ENCODE measurements around the gene GJD4.

GJD4 gene

GRCh38 chr10:35626971-35627507 is 21.9 kb downstream of the GJD4 start:
- DNase-seq = no peak

DNA sequence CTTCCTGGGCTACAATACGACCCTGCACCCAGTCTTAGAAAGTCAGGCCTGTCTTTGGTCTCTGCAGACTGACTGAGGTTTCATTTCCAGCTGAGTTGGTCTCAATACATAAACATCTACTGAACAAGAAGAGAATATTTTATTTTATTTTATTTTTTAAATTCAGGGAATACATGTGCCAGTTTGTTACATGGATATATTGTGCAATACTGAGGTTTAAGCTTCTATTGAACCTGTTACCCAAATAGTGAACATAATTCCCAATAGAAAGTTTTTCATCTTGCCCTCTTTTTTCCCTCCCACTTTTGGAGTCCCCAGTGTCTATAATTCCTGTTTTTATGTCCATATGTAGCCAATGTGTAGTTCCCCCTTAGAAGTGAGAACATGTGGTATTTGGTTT is 26.3 kb downstream of the GJD4 start:
- DNase-seq = no peak

DNA sequence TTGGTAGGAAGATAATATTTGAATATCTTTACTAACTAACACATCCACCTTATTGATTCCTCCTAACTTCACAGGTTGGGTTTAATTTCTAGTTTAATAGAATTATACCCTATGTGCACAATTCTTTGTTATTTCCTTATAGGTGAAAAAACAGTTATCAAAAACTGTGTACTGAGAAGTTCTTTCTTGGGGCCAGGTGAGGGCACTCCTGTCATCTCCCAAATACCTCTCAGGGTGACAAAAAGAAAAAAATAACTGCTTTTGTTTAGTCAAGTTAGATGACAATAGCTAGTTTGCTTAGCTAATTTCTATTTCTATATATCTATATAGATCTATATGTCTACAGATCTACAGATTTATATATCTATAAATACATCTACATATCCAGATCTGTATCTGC is 26.9 kb downstream of the GJD4 start:
- DNase-seq = no peak

DNA sequence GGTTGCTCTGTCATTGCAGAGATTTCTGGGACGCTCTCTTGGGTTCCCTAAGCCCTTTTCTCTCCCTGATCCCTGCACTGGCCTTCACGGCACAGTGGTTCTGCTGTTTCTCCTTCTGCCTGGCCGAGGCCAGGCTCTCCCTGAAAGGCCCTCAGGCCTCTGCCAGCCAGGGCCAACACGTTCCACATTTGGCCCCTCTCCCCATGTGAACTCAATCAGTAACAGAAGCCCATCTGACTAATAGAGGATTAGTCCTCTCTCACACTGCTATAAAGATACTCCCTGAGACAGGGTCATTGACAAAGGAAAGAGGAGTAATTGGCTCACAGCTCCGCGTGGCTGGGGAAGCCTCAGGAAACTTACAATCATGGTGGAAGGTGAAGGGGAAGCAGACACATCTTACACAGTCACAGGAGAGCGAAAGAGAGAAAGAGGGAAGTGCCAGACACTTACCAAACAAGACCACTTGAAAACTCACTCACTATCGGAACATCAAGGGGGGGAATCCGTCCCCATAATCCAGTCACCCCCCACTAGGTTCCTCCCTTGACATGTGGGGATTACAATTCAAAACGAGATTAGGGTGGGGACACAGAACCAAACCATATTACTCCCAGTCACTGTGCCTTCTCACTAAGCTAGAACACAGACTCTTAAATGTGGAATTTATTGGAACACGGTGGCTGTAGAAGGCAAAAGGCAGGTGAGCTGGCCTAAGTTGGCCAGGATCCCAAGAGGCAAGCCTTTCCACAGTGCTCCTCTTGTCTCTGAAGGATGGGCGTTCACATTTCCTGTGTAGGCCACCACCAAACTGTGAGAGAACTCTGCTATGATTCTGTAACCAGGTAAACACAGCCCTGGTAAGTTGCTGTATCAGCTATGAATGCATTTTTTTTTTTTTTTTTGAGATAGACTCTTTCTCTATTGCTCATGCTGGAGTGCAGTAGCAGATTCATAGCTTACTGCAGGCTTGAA is 28.2 kb downstream of the GJD4 start:
- no peak for DNase-seq

DNA sequence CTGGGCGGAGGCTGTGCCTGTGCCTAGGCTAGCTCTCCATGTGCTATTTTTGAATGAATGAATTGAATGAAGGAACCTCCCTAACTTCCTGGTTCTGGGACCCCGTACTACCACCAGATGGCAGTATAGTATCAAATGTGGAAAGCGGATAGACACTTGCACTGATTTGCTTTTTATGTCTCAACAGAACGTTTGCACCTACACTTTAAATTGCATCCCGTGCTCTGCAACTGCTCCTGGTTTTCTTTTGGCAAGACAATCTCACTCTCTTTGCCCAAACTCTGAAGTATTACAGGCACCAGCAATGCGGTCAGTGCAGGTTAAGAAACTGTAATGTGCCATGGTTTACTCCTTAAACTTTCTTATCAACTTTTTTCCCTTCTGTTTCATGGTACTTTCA is 30.4 kb downstream of the GJD4 start:
- peak in 26 of 56 donors; percentile 8 to 70 (median 24) for DNase-seq

DNA sequence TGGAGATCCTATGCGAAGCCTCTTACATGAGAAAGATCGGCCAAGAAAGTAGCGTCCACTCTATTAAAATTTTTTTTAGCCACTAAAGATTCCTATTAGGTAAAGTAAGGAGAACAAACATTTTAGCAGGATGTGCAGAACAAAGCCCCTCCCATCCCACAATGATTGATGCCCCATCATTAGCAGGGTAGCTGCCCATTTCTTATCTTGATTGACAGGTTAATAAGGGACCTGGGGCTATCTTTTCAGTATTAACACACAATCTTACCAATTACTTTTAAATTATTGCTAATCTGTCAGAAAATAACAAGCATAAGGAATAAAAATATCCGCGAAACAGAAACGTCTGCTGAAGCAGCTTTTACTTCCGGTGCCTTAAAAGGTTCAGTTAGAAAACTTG is 31.8 kb downstream of the GJD4 start:
- no peak for DNase-seq

GRCh38 chr10:35637462-35637861 is 32.3 kb downstream of the GJD4 start:
- DNase-seq = peak in 4 of 56 donors; percentile 5 to 17 (median 11)

DNA sequence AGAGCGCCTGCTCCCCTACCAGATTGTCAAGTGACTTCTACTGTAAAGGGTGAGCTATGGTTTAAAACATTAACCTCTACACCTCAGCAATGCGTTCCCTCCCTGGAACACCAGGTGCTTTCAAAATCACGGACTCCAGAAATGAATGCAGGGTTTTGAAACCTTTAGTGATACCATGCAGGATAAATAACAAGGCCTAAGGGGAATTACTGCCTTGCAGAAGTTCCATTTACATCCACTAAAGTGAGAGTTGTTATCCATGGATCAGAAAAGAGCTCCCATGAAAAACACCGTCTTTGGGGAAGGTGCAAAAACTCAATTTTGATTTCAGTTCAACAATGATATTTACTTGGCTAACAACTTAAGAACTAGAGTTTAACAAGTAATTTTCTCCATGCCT is 33.0 kb downstream of the GJD4 start:
- DNase-seq = no peak

DNA sequence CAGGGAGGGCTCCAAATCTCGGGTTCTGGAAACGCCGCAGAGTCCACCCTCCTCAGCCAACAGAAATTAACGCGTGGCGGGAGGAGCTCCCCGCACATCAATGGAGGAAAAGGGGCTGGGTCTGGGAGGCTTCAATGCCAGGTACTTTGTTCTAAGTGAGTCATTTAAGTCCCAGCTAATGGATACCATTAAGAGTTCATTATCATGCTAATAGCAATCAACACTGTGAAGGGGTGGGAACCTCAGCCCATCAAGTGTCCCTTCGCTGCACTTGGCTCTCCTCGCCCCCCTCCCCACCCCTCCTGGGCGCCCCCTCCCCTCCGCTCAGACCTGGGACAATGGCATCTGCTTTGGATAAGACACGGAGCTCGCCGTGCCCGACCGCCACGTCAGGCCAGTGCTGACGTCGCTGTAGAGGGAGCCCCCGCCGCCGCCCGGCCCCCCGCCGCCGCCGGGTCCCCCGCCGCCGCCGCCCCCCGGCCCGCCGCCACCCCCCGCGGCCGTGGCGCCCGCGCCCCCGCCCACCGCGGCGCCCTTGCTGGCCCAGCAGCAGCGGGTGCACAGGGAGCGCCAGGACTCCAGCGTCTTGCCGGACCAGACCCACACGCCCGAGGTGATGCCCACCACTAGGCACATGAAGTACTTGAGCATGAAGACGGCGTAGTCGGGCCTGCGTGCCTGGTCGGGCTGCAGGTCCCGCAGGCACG is 34.0 kb downstream of the GJD4 start:
- peak in 1 of 56 donors; percentile 6 for DNase-seq

GRCh38 chr10:35639728-35640401 is 34.7 kb downstream of the GJD4 start:
- DNase-seq = peak in 8 of 56 donors; percentile 3 to 34 (median 18)

DNA sequence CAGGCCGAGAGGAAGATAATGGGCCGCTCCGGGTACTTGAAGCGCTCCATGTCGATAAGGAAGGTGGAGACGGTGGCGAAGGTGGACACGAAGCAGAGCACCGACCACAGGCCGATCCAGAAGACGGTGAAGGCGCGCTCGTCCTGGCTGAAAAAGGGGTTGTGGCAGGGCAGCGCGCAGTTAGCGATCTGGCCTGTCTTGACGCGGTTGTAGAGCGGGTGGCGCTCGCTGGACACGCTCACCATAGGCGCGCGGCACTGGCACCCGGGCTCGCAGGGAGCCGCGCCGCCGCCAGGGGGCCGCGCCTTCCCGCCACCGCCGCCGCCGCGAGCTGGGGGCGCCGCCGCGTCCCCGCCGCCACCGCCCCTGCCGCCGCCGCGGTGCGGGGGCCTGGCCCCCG is 35.3 kb downstream of the GJD4 start:
- peak in 35 of 56 donors; percentile 5 to 74 (median 36) for DNase-seq

- DNase-seq = peak in 25 of 56 donors; percentile 8 to 57 (median 33)
These were observed 36.0 kb downstream of the GJD4 start for GRCh38 chr10:35640951-35641675.

DNA sequence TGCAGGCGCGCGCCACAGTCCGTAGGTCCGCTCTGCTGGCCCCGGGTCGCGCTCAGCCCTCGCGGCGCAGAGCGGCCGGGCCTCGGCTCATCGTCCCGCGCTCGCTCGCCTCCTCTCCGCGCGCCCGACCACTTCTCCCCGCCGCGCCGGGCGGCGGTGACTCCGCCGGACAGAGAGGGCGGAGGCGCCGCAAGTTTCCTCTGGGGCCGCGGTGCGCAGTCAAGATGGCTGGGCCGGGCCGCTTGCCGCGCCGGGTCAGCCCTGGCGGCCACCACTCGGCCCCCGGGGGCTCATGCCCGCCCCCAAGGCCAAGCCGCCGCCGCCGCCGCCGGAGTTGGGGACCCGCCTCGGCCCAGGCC is 36.5 kb downstream of the GJD4 start:
- no peak for DNase-seq

DNA sequence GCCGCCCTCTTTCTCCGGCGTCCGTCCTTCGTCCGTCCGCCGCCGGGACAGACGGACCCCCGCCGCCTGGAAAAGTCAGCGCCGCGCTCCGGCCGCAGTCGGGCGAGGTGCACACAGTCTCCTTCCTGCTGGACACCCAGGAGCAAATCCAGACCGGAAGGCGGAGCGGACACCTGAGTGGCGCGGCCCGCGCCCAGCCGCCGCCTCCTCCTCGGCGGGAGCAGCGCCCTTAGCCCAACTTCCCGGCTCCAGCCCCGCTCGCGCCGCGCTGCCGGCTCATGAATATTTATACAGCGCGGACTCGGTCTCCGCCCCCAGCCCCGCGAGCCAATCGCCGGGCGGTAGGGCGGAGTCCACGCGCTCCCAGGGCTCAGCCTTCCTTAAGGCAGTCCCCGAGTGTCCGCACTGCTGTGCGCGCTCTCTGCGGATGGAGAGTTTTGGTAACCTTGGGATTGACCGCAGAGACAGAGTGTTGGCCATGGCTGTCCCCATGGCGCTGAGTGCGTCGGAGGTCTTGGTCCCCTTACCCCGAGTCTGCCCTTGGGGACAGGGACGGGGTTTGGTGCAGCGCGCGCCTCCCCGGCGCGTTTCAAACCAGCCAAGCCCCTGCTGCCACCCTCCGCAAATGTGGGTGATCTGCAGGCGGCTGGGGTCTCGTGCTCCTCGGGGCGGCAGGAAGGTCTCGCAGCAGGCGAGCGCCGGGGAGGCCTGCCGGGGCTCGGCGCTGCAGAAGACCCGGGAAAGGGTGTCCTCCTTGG is 37.1 kb downstream of the GJD4 start, which contains the start of gene FZD8:
Gene FZD8 (minus strand): TSS at position 262 of the 758 bp plus-strand sequence. CDS start 867 bp downstream, outside the sequence.
- peak; percentile 39 to 92 (median 79) for DNase-seq

- DNase-seq = no peak
These were observed 37.6 kb downstream of the GJD4 start for GRCh38 chr10:35642793-35643114.

DNA sequence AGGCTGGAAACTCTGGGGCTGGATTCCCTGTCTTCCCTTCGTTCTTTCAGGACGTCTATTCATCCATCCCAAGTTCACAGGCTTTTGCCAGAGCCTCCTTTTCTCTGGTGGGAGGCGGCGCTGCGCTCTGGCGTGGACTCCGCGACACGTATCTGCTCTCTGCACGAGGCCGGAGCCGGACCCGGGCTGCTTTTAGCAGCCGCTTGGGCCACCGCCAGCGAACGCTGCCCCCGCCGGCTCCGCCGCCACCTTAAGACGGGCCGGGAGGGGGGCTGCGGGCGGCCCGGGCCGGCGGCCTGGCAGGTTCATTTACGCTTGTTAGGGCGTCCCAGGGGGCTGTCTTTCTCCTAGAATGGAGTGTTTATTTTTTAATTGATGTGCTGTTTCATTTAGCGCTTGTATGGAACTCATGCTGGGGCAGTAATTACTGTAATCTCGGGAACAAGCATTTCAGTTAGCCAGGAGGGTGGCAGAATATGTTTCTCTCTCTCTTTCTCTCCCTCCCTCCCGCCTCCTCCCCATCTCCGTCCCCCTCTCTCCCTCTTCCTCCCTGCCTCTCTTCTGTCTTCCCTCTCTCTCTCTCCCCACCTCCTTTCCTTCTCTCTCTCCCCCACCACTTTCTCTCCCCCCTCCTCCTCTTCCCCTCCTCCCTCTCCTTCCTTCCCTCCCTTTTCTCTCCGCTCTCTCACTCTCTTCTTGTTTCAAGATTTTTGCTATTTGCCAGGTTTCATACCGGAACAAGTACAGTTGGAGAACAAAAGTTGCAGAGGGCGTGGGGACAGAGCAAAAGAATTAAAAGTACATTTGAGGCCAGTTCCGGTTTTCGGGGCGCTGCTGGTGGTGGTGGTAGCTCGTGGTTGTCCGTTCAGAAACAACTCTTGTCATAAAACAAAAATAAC is 38.3 kb downstream of the GJD4 start:
- peak in 45 of 56 donors; percentile 17 to 79 (median 52) for DNase-seq

DNA sequence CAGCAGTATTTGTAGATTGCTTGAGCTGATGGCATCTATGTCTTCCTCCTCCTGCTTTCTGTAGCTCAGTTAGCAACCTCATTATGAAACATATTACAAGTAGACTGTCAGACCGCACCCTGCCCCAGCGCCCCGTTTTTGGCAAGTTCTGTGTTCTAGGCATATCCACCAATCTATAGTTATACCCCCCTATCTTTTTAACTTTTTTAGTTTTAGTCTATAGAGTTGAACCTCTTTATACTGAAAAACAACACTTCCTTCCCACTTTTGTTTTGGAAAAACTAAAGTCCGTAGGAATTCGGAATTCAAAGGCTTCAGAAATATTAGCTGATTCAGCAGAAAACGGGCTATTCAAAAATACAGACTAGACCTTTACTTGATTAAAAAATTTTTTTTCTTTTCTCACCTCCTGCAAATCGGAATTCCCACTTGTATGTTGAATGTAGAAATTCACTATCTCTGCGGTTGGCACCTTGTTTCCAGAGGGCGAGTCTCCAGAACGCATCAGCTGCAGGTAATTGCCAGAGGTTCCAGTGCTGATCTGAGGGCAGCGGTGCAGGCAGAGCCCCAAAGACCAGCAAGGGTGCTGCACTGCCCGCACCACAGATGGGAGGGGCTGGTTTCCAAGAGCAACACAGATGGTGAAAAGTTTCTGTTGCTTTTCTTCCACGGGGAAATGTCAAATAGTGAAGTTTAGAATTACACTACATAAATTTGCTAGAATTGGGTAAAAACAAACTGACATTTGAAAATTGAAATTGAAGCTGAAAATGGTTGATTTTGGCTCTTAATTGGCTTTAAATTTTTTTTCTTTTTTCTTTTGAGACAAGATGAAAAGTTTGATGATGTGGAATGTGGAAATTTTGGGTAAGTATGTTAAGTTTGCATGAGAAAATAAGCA is 39.2 kb downstream of the GJD4 start:
- DNase-seq = peak in 3 of 56 donors; percentile 6 to 10 (median 8)

GRCh38 chr10:35650894-35651293 is 45.8 kb downstream of the GJD4 start:
- no peak for DNase-seq
